Osteocyte (in vitro differentiated cells): Measurements from ENCODE around the gene ASMTL. TPM values are rescaled to one million over a fixed set of nuclear protein-coding genes. Genes with fewer than 3 reads are reported as not detected.

Experiments
- DNase-seq: peaks from one replicate; pipeline ENCODE4 v3.0.0; 2021; ENCODE audit warnings: mixed read lengths; ENCODE audit not compliant: unreplicated experiment; ENCODE audit errors: extremely low spot score
- H3K27ac Mint-ChIP-seq: one replicate; pipeline ENCODE4 v1.8.0; 2021; ENCODE audit warnings: mild to moderate bottlenecking, mixed read lengths; ENCODE audit not compliant: unreplicated experiment
- H3K27me3 Mint-ChIP-seq: one replicate; pipeline ENCODE4 v1.8.0; 2021; ENCODE audit warnings: mixed read lengths; ENCODE audit not compliant: unreplicated experiment
- H3K36me3 Mint-ChIP-seq: one replicate; pipeline ENCODE4 v1.8.0; 2021; ENCODE audit warnings: mixed read lengths; ENCODE audit not compliant: unreplicated experiment
- H3K4me1 Mint-ChIP-seq: one replicate; pipeline ENCODE4 v1.8.0; 2021; ENCODE audit warnings: mixed read lengths; ENCODE audit not compliant: unreplicated experiment
- H3K4me3 Mint-ChIP-seq: one replicate; pipeline ENCODE4 v1.8.0; 2021; ENCODE audit warnings: mild to moderate bottlenecking, moderate library complexity, mixed read lengths; ENCODE audit not compliant: unreplicated experiment
- H3K9me3 Mint-ChIP-seq: one replicate; pipeline ENCODE4 v1.8.0; 2021; ENCODE audit warnings: mixed read lengths; ENCODE audit not compliant: unreplicated experiment
- CTCF ChIP-seq: fragments of 200-600 bp; sonication (generic); IDR thresholded peaks from 2 replicates; pipeline ENCODE4 v1.5.0; 2021; ENCODE audit warnings: antibody characterized with exemption, mild to moderate bottlenecking, moderate library complexity
- total RNA-seq: library from RNA; stranded (reverse); gene quantifications from 2 replicates; pipeline ENCODE4 v1.2.1, GENCODE V29; 2021

Gene ASMTL
- total RNA-seq, 1 donor from 2014 or later = 33.3 TPM

- Mint-ChIP-seq H3K27ac (no peak overlapping the region), H3K9me3 (peaks cover 16% of the 10 kb centered on the region)
- DNase-seq = peak; percentile 40
Observed at GRCh38 chrX:1480082-1480785, 27.5 kb upstream of the ASMTL start.

GRCh38 chrX:1477801-1478458 is 25.2 kb upstream of the ASMTL start:
- peaks cover 8% of the 10 kb centered on the region for H3K4me1 Mint-ChIP-seq
- no peaks in the 10 kb centered on the region for H3K27me3 Mint-ChIP-seq
- peak; percentile 53 for DNase-seq
- TF ChIP-seq CTCF = no peak
- no peaks in the 10 kb centered on the region for H3K36me3 Mint-ChIP-seq
- no peak overlapping the region for H3K4me3 Mint-ChIP-seq
- H3K9me3 Mint-ChIP-seq = peaks cover 17% of the 10 kb centered on the region
- no peak overlapping the region for H3K27ac Mint-ChIP-seq

More at GRCh38 chrX:1480082-1480785, 27.5 kb upstream of the ASMTL start:
- no peak for TF ChIP-seq CTCF
- Mint-ChIP-seq H3K27me3 (no peaks in the 10 kb centered on the region), H3K36me3 (no peaks in the 10 kb centered on the region), H3K4me3 (no peak overlapping the region), H3K4me1 (peaks cover 8% of the 10 kb centered on the region)

GRCh38 chrX:1477229-1477628 is 24.5 kb upstream of the ASMTL start:
- peaks cover 17% of the 10 kb centered on the region for H3K9me3 Mint-ChIP-seq
- no peak for DNase-seq
- H3K36me3 Mint-ChIP-seq = no peaks in the 10 kb centered on the region
- H3K4me1 Mint-ChIP-seq = peaks cover 8% of the 10 kb centered on the region
- H3K27me3 Mint-ChIP-seq = no peaks in the 10 kb centered on the region
- no peak overlapping the region for H3K4me3 Mint-ChIP-seq
- no peak overlapping the region for H3K27ac Mint-ChIP-seq
- TF ChIP-seq CTCF = no peak

GRCh38 chrX:1476682-1477081 is 24.0 kb upstream of the ASMTL start:
- no peak for TF ChIP-seq CTCF
- Mint-ChIP-seq H3K27me3 (no peaks in the 10 kb centered on the region), H3K4me3 (no peak overlapping the region), H3K9me3 (peaks cover 17% of the 10 kb centered on the region), H3K36me3 (no peaks in the 10 kb centered on the region), H3K4me1 (peaks cover 2% of the 10 kb centered on the region), H3K27ac (no peak overlapping the region)
- peak; percentile 66 for DNase-seq

- Mint-ChIP-seq H3K36me3 (no peaks in the 10 kb centered on the region), H3K4me1 (no peaks in the 10 kb centered on the region), H3K4me3 (no peak overlapping the region), H3K27me3 (no peaks in the 10 kb centered on the region), H3K9me3 (peaks cover 17% of the 10 kb centered on the region), H3K27ac (no peak overlapping the region)
- TF ChIP-seq CTCF = no peak
- peak; percentile 36 for DNase-seq
Observed at GRCh38 chrX:1475881-1476280, 23.2 kb upstream of the ASMTL start.
